HL-60 (cell line): ENCODE measurements around the gene FRK.

Experiments used
- DNase-seq, 2 experiments: peaks; one replicate each; pipeline ENCODE4 v3.0.0-alpha.2; 2010 to 2020; ENCODE audit warnings: low read depth in 1 of 2, low spot score in 1 of 2
- H3K27ac ChIP-seq: fragments of 250-450 bp; sonication (Bioruptor Pico); replicated peaks from 2 replicates; pipeline ENCODE4 v1.5.1; 2020; ENCODE audit warnings: mild to moderate bottlenecking, moderate library complexity
- H3K27me3 ChIP-seq: fragments of 250-450 bp; sonication (Bioruptor Pico); 2 replicates; pipeline ENCODE4 v1.5.1; 2021; ENCODE audit warnings: mild to moderate bottlenecking, moderate library complexity; ENCODE audit not compliant: insufficient read depth, poor library complexity, severe bottlenecking
- H3K4me3 ChIP-seq: replicated peaks from 2 replicates; pipeline ENCODE4 v1.5.1; 2011; ENCODE audit warnings: mild to moderate bottlenecking, control low read depth, low read length; ENCODE audit not compliant: insufficient read depth
- GABPA ChIP-seq: IDR thresholded peaks from 2 replicates; pipeline ENCODE4 v1.6.1; 2012; ENCODE audit warnings: low read depth
- POLR2AphosphoS5 ChIP-seq: IDR thresholded peaks from 2 replicates; pipeline ENCODE4 v1.6.1; 2012; ENCODE audit warnings: low read depth
- SPI1 ChIP-seq: IDR thresholded peaks from 2 replicates; pipeline ENCODE4 v1.6.1; 2012; ENCODE audit warnings: low read depth, mild to moderate bottlenecking, borderline replicate concordance
- TF ChIP-seq, protein P1 (sequence below): IDR thresholded peaks from one replicate; pipeline ENCODE4 v1.5.1; 2011; ENCODE audit warnings: low read length, control low read depth, inconsistent platforms; ENCODE audit not compliant: insufficient read depth
- TF ChIP-seq, protein P2 (sequence below): IDR thresholded peaks from 2 replicates; pipeline ENCODE4 v1.6.1; 2012; ENCODE audit warnings: low read depth; ENCODE audit not compliant: insufficient replicate concordance

FRK gene

DNA sequence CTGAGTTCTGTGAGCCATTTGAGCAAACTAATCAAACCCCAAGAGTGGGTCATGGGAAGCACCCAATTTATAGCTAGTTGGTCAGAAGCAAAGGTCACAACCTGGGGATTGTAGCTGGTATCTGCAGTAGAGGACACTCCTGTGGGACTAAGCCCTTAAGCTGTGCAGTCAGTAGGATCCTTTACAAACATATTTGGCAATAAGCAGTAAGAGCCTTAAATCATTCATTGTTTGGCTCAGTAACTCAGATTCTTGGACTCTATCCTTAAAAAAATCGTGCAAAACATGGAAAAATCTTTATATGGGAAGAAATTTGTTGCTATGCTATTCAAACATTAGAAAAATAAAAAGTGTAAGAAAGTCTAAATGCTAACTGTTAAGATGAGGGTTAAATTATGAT is 29.9 kb downstream of the FRK start:
- H3K4me3 ChIP-seq: no peak overlapping the region
- H3K27ac ChIP-seq: no peak overlapping the region
- DNase-seq: no peak
- no peaks in the 10 kb centered on the region for H3K27me3 ChIP-seq
- TF ChIP-seq SPI1: no peak
- TF ChIP-seq, protein P1, sequence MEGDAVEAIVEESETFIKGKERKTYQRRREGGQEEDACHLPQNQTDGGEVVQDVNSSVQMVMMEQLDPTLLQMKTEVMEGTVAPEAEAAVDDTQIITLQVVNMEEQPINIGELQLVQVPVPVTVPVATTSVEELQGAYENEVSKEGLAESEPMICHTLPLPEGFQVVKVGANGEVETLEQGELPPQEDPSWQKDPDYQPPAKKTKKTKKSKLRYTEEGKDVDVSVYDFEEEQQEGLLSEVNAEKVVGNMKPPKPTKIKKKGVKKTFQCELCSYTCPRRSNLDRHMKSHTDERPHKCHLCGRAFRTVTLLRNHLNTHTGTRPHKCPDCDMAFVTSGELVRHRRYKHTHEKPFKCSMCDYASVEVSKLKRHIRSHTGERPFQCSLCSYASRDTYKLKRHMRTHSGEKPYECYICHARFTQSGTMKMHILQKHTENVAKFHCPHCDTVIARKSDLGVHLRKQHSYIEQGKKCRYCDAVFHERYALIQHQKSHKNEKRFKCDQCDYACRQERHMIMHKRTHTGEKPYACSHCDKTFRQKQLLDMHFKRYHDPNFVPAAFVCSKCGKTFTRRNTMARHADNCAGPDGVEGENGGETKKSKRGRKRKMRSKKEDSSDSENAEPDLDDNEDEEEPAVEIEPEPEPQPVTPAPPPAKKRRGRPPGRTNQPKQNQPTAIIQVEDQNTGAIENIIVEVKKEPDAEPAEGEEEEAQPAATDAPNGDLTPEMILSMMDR: no peak
- TF ChIP-seq GABPA: no peak
- TF ChIP-seq, protein P2, sequence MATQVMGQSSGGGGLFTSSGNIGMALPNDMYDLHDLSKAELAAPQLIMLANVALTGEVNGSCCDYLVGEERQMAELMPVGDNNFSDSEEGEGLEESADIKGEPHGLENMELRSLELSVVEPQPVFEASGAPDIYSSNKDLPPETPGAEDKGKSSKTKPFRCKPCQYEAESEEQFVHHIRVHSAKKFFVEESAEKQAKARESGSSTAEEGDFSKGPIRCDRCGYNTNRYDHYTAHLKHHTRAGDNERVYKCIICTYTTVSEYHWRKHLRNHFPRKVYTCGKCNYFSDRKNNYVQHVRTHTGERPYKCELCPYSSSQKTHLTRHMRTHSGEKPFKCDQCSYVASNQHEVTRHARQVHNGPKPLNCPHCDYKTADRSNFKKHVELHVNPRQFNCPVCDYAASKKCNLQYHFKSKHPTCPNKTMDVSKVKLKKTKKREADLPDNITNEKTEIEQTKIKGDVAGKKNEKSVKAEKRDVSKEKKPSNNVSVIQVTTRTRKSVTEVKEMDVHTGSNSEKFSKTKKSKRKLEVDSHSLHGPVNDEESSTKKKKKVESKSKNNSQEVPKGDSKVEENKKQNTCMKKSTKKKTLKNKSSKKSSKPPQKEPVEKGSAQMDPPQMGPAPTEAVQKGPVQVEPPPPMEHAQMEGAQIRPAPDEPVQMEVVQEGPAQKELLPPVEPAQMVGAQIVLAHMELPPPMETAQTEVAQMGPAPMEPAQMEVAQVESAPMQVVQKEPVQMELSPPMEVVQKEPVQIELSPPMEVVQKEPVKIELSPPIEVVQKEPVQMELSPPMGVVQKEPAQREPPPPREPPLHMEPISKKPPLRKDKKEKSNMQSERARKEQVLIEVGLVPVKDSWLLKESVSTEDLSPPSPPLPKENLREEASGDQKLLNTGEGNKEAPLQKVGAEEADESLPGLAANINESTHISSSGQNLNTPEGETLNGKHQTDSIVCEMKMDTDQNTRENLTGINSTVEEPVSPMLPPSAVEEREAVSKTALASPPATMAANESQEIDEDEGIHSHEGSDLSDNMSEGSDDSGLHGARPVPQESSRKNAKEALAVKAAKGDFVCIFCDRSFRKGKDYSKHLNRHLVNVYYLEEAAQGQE: no peak
- TF ChIP-seq POLR2AphosphoS5: no peak

DNA sequence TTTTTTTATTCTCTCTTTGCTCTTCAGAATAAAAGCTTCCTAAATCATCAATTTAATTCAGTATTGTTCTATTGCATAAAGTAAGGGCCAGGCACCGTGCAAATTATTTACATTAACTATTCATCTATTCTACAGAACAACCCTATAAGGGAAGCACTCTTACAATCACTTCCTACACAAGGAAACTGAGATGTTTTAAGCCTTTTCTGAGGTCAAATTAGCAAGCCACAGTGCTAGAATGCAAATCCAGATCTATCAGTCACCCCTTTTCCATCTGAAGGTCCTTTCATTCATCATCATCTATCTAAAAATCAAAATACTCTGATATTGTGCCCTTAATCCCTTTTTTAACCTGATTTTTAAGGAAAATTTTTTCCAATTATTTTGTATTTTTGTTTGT is 31.2 kb downstream of the FRK start:
- no peak for DNase-seq
- TF ChIP-seq SPI1 (no peak), GABPA (no peak), POLR2AphosphoS5 (no peak)
- TF ChIP-seq, protein P2: no peak
- TF ChIP-seq, protein P1: no peak
- H3K27ac ChIP-seq: no peak overlapping the region

DNA sequence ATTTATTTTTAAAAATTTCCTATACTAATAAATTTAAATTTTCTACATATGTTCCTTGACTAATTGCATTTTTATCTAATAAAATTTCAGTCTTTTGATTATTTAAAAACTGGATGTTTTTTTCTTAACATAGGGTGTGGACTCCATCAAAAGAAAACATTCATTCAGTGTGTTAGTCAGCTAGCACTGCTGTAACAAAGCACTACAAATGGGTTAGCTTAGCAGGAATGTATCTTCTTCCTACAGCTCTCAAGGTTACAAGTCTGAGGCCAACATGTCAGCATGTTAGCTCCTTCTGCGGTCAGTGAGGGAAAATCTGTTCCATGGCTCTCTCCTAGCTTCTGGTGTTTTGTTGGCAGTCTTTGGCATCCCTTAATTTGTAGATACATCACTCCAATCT is 32.5 kb downstream of the FRK start:
- no peak for DNase-seq
- Histone ChIP-seq H3K27me3 (no peaks in the 10 kb centered on the region), H3K27ac (no peak overlapping the region), H3K4me3 (no peak overlapping the region)
- TF ChIP-seq, protein P1: no peak
- TF ChIP-seq SPI1: no peak
- no peak for TF ChIP-seq POLR2AphosphoS5
- no peak for TF ChIP-seq GABPA
- TF ChIP-seq, protein P2: no peak

More for the DNA sequence above, 31.2 kb downstream of the FRK start:
- no peak overlapping the region for H3K4me3 ChIP-seq
- no peaks in the 10 kb centered on the region for H3K27me3 ChIP-seq
